MG63 (cell line): ENCODE measurements around the gene BHMT2. TPM values are rescaled to one million over a fixed set of nuclear protein-coding genes. Genes with fewer than 3 reads are reported as not detected.

Source experiments
- DNase-seq: peaks from one replicate; pipeline ENCODE4 v3.0.0-alpha.2; 2020
- H3K27me3 ChIP-seq: fragments of 250-450 bp; sonication (Bioruptor Pico); 2 replicates; pipeline ENCODE4 v1.5.1; 2020; ENCODE audit warnings: mild to moderate bottlenecking, moderate library complexity
- H3K36me3 ChIP-seq: fragments of 250-450 bp; sonication (Bioruptor Pico); 2 replicates; pipeline ENCODE4 v1.5.1; 2020; ENCODE audit warnings: mild to moderate bottlenecking, moderate library complexity
- H3K4me3 ChIP-seq: fragments of 250-450 bp; sonication (Bioruptor Pico); 2 replicates; pipeline ENCODE4 v1.5.1; 2020; ENCODE audit warnings: mild to moderate bottlenecking, moderate library complexity
- H3K9me3 ChIP-seq: fragments of 250-450 bp; sonication (Bioruptor Pico); 2 replicates; pipeline ENCODE4 v1.5.1; 2020; ENCODE audit warnings: mild to moderate bottlenecking, moderate library complexity
- total RNA-seq: library from RNA; depleted of rRNA; stranded (reverse); fragments of >200 nt; shearing (Covaris generic); gene quantifications from 2 replicates; pipeline ENCODE4 v1.2.3, GENCODE V29; 2014; ENCODE audit warnings: low replicate concordance; rRNA removed

Gene BHMT2
- 0.79 and 1.5 TPM in 2 replicates for total RNA-seq

GRCh38 chr5:79069488-79070349 is at the start of gene BHMT2, which contains the start of gene DMGDH:
BHMT2 (plus strand) TSS chr5:79069767; CDS start chr5:79069783, 16 bp downstream.
DMGDH (minus strand) TSS chr5:79069674; CDS start chr5:79069620, 54 bp downstream.
- Histone ChIP-seq H3K27me3 (no peaks in the 10 kb centered on the region), H3K36me3 (no peaks in the 10 kb centered on the region), H3K9me3 (no peaks in the 10 kb centered on the region), H3K4me3 (no peak within 1 kb of the TSS)
- DNase-seq = peak; percentile 41

GRCh38 chr5:79020861-79021561 is 48.6 kb upstream of the BHMT2 start:
- peak; percentile 39 for DNase-seq
- Histone ChIP-seq H3K9me3 (no peaks in the 10 kb centered on the region), H3K4me3 (no peak overlapping the region), H3K36me3 (no peaks in the 10 kb centered on the region), H3K27me3 (peaks cover 7% of the 10 kb centered on the region)

GRCh38 chr5:79021753-79022152 is 47.8 kb upstream of the BHMT2 start:
- H3K9me3 ChIP-seq = no peaks in the 10 kb centered on the region
- no peak for DNase-seq

GRCh38 chr5:79022771-79023170 is 46.8 kb upstream of the BHMT2 start:
- H3K4me3 ChIP-seq = no peak overlapping the region

More at GRCh38 chr5:79021753-79022152, 47.8 kb upstream of the BHMT2 start:
- peaks cover 5% of the 10 kb centered on the region for H3K27me3 ChIP-seq
- no peak overlapping the region for H3K4me3 ChIP-seq
- no peaks in the 10 kb centered on the region for H3K36me3 ChIP-seq

GRCh38 chr5:79023348-79023747 is 46.2 kb upstream of the BHMT2 start:
- Histone ChIP-seq H3K9me3 (no peaks in the 10 kb centered on the region), H3K4me3 (no peak overlapping the region), H3K27me3 (peaks cover 3% of the 10 kb centered on the region), H3K36me3 (no peaks in the 10 kb centered on the region)
- no peak for DNase-seq

More at GRCh38 chr5:79022771-79023170, 46.8 kb upstream of the BHMT2 start:
- peaks cover 3% of the 10 kb centered on the region for H3K27me3 ChIP-seq
- DNase-seq = no peak
- H3K36me3 ChIP-seq = no peaks in the 10 kb centered on the region
- no peaks in the 10 kb centered on the region for H3K9me3 ChIP-seq

GRCh38 chr5:79023947-79024346 is 45.6 kb upstream of the BHMT2 start:
- Histone ChIP-seq H3K4me3 (no peak overlapping the region), H3K36me3 (no peaks in the 10 kb centered on the region), H3K9me3 (no peaks in the 10 kb centered on the region), H3K27me3 (peaks cover 3% of the 10 kb centered on the region)
- DNase-seq = no peak

GRCh38 chr5:79025054-79025472 is 44.5 kb upstream of the BHMT2 start:
- Histone ChIP-seq H3K9me3 (no peaks in the 10 kb centered on the region), H3K27me3 (peaks cover 3% of the 10 kb centered on the region; the same call in 1 of the 2 replicates), H3K36me3 (no peaks in the 10 kb centered on the region), H3K4me3 (no peak overlapping the region)
- DNase-seq = peak; percentile 53

GRCh38 chr5:79030663-79031484 is 38.7 kb upstream of the BHMT2 start:
- no peaks in the 10 kb centered on the region for H3K27me3 ChIP-seq
- no peak overlapping the region for H3K4me3 ChIP-seq
- H3K36me3 ChIP-seq = no peaks in the 10 kb centered on the region
- no peaks in the 10 kb centered on the region for H3K9me3 ChIP-seq
- DNase-seq = no peak

GRCh38 chr5:79031485-79031867 is 38.1 kb upstream of the BHMT2 start:
- H3K4me3 ChIP-seq = no peak overlapping the region
- DNase-seq = no peak
- H3K27me3 ChIP-seq = no peaks in the 10 kb centered on the region
- H3K9me3 ChIP-seq = no peaks in the 10 kb centered on the region
- no peaks in the 10 kb centered on the region for H3K36me3 ChIP-seq

GRCh38 chr5:79032031-79032695 is 37.4 kb upstream of the BHMT2 start:
- DNase-seq = no peak
- H3K36me3 ChIP-seq = no peaks in the 10 kb centered on the region
- no peaks in the 10 kb centered on the region for H3K9me3 ChIP-seq
- H3K27me3 ChIP-seq = no peaks in the 10 kb centered on the region
- H3K4me3 ChIP-seq = no peak overlapping the region

GRCh38 chr5:79032782-79033181 is 36.8 kb upstream of the BHMT2 start:
- Histone ChIP-seq H3K9me3 (no peaks in the 10 kb centered on the region), H3K4me3 (no peak overlapping the region), H3K27me3 (no peaks in the 10 kb centered on the region), H3K36me3 (no peaks in the 10 kb centered on the region)
- no peak for DNase-seq

- no peak for DNase-seq
- Histone ChIP-seq H3K27me3 (no peaks in the 10 kb centered on the region), H3K9me3 (no peaks in the 10 kb centered on the region), H3K36me3 (no peaks in the 10 kb centered on the region), H3K4me3 (no peak overlapping the region)
Measured at GRCh38 chr5:79035237-79035636, 34.3 kb upstream of the BHMT2 start.

- no peak for DNase-seq
- Histone ChIP-seq H3K4me3 (no peak overlapping the region), H3K9me3 (no peaks in the 10 kb centered on the region), H3K36me3 (no peaks in the 10 kb centered on the region), H3K27me3 (no peaks in the 10 kb centered on the region)
Measured at GRCh38 chr5:79036769-79037168, 32.8 kb upstream of the BHMT2 start.

GRCh38 chr5:79042188-79042587 is 27.4 kb upstream of the BHMT2 start:
- H3K36me3 ChIP-seq = no peaks in the 10 kb centered on the region
- H3K27me3 ChIP-seq = no peaks in the 10 kb centered on the region
- no peak for DNase-seq
- H3K9me3 ChIP-seq = no peaks in the 10 kb centered on the region
- H3K4me3 ChIP-seq = no peak overlapping the region

- peaks cover 2% of the 10 kb centered on the region; the same call in 1 of the 2 replicates for H3K9me3 ChIP-seq
- H3K4me3 ChIP-seq = no peak overlapping the region
- H3K36me3 ChIP-seq = no peaks in the 10 kb centered on the region
- no peaks in the 10 kb centered on the region for H3K27me3 ChIP-seq
- no peak for DNase-seq
Measured at GRCh38 chr5:79047199-79047598, 22.4 kb upstream of the BHMT2 start.

- Histone ChIP-seq H3K9me3 (peaks cover 3% of the 10 kb centered on the region; the same call in 1 of the 2 replicates), H3K27me3 (no peaks in the 10 kb centered on the region), H3K4me3 (no peak overlapping the region), H3K36me3 (no peaks in the 10 kb centered on the region)
- no peak for DNase-seq
Measured at GRCh38 chr5:79048437-79048836, 21.1 kb upstream of the BHMT2 start.
